Fibroblast of skin of right biceps (primary cell): ENCODE measurements around the gene GSTA2.
A peak's percentile ranks its signal among the peaks of the same experiment; 100 is the strongest.
"Not testable (repeated sequence)": the region's sequence is repeated elsewhere in the genome, so short reads cannot be mapped to it uniquely, and the experiment has no call there.

Experiments
- DNase-seq: peaks from one replicate; pipeline ENCODE4 v3.0.0-alpha.2; 2013

Gene GSTA2

DNA sequence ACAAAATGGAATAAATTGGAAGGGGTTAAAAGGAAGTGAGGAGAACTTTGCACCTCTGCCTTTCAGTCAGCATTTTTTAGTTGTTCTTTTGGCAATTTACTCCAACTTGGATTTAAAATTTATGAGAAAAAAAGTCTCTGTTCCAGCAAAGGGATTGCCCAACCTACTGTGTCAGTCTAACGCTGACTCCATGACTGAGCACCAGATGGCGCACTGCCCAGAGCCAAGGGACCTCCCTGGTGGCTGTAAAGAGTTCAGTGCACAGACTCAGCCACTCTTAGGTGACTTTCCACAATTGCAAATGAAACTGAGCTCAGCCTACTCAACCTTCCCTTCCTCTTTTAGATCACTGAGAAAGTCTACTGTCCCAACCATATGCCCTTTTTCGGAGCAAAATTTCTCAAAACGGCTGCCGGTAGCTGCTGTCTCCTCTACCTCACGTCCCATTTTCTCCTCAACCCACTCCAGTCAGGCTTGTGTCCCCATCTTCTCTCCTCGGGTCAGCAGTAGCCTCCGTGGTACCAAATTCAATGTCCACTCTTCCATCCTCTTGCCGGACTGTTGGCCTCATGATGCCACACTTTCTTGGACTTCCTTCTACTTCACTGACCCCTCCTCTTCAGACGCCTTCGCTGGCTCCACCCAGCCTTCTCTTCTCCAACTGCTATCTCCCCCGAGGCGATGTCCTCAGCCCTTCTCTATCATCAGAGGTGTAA is 38.7 kb downstream of the GSTA2 start:
- DNase-seq = peak; percentile 75

DNA sequence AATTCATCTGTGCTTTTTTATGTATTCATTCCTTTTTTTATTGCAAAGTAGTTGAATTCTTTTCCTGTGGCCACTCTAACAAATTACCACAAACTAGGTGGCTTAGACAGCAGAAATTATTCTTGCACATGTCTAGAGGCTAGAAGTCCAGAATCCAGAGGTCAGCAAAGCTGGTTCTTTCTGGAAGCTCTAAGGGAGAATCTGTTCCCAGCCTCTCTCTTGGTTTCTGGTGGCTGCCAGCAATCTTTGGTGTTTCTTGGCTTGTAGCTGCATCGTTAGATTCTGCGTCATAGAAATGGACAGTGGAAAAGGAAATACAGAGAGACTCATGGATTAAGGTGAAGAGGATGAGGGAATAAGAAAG is 39.3 kb downstream of the GSTA2 start:
- peak; percentile 33 for DNase-seq

DNA sequence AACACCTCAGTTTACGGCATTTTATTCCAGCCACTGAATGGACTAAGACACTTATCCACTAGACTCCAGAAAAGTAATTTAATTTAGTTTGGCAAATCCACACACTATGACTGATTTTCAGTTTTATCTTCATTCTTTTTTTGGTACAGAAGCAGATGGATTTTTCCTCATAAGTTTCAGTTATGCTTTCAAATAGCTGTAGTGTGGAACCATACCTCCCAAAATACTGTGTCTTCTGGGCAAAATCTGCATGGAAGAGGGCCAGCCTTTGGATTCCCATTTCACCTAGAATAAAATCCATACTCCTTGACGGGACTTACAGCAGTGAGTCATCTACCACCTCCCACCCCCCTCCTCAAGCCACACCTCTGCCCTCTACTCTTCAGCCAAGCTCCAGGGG is 43.0 kb downstream of the GSTA2 start:
- no peak for DNase-seq

DNA sequence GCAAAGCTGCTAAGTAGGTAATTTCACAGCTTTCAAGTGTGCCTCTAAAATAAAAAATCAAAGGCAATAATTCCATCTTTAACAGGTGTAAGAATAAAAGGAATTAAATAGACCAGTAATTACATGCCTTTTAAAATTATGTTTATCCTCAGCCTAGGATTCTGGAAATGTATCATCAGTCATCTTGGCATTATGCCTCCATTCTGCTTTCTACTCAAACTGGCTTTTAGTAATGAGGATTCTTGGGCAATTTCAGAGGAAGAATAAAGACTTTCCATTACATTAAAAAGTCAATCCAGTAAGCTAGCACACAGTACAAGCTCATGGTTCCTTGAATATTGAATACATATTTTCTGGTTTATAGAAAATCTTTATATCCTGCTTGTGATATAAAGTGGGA is 44.7 kb downstream of the GSTA2 start:
- DNase-seq = no peak

DNA sequence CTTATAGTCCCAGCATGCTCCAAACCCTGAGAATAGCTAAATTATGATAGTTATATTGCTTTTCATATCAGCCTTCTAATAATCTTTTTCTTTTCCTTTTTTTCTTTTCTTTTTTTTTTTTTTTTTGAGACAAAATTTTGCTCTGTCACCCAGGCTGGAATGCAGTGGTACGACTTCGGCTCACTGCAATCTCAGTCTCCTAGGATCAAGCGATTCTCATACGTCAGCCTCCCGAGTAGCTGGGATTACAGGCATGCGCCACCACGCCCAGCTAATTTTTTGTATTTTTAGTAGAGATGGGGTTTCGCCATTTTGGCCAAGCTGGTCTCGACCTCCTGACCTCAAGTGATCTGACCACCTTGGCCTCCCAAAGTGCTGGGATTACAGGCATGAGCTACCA is 48.5 kb downstream of the GSTA2 start:
- not testable (repeated sequence) for DNase-seq

DNA sequence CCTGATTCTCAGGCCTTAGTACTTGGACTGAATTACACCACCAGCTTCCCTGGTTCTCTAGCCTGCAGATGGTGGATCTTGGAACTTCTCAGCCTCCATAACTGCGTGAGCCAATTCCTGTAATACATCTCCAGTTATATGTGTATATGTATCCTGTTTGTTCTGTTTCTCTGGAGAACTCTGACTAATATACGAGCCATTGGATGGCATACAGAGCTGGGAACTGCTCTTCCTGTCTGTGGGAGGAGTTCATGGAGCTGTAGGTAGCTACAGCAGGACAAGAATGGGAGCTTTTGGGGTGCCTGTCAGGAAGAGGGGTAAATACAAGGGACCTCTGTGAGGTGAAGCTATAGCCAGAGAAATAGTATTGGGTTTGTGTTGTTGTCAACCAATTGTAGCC is 51.1 kb downstream of the GSTA2 start:
- peak; percentile 14 for DNase-seq

DNA sequence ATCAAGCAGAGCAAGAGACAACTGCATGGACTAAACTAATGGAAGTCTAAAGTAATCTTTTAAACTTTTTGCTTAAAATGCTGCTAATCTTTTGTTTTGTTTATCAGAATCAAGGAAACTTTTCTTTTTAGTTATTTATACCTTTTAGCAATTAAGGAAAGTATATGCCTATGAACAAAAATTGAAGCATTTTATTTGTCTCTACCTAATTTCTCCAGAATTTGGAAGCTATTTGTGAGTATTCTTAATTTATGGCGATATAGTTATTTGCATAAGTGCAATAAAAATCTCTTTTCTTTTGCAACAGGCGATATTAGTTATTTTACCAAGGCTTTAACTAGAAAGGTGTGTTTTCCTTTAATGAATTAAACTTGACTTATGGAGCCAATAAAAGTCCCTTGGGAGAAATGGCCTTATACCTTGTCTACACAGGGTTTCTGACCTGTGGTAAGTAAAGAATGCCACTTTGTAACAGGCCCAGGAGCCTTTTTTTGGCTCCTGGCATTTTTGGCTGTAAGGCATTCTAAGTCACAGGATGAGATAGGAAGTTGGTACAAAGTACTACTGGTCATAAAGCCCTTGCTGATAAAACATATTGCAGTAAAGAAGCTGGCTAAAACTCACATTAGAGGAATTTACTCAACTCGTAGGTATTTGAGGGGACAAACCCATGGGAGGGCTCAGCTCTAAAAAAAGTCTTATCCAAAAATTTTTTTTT is 55.2 kb downstream of the GSTA2 start:
- DNase-seq = no peak

DNA sequence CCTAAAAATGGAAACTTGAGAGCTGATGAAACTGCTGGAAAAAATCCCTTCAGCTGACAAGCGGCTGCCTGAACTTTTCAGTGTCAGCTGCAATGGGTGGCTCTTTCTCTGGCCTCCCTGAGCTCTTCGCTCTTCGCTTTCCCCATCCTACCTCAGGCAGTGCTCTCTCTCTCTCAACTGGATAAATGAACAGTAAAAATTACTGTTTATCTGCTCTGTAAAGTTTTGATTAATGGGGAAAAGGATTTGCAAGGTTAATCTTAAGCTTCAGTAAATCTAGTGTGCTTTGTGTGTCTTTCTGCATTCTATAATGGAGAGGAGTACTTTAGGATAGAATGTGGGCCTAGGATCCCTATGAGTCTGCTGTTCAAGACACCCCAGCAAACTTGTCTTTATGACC is 57.3 kb downstream of the GSTA2 start:
- no peak for DNase-seq

DNA sequence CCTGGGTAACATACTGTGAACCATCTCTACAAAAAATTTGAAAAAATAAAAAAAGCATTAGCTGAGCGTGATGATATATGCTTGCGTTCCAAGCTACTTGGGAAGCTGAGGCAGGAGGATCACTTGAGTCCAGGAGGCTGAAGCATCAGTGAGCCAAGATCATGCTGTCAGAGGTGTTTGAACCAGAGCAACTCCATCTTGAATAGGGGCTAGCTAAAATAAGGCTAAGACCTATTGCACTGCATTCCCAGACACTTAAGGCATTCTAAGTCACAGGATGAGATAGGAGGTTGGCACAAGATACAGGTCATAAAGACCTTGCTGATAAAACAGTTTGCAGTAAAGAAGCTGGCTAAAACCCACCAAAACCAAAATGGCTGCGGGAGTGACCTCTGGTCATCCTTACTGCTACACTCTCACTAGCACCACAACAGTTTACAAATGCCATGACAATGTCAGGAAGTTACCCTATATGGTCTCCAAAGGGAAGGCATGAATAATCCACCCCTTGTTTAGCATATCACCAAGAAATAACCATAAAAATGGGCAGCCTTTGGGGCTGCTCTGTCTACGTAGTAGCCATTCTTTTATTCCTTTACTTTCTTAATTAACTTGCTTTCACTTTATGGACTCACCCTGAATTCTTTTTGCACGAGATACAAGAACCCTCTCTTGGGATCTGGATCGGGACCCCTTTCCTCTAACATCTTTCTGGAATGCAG is 58.3 kb downstream of the GSTA2 start:
- not testable (repeated sequence) for DNase-seq

DNA sequence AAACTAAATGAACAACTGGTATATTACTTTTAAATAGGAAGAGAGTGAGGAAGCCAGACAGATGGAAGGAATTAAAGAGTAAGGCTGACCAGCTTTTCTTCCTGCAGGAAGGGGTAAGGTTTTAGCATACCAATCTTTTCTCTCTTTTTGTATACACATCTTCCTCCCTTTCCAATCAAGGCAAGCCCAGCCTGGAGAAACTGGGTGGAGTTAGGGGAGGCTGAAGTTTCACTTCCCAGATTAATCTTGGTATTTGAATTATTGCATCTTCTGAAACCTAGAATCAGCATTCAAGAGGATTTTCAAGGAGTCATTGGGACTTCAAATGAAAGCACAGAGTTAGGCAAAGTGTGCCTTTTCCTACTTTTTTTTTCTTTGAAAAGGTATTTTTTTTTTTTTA is 59.2 kb downstream of the GSTA2 start:
- DNase-seq = no peak
